RWPE2 (cell line): ENCODE results near the gene GPR142.

Experiments
- ATAC-seq: fragments of 200-7000 bp; cut with Tn5 transposase; 3 replicates; pipeline ENCODE4 v1.9.1; 2021; ENCODE audit warnings: low read depth
- DNase-seq: peaks from one replicate; pipeline ENCODE4 v3.0.0-alpha.2; 2020; ENCODE audit warnings: low spot score
- H3K27ac ChIP-seq: fragments of 450-650 bp; 2 replicates; pipeline ENCODE4 v1.5.1; 2017; ENCODE audit warnings: mild to moderate bottlenecking; ENCODE audit not compliant: poor library complexity, severe bottlenecking
- H3K27me3 ChIP-seq: fragments of 250-450 bp; sonication (Bioruptor Pico); 2 replicates; pipeline ENCODE4 v1.5.1; 2021; ENCODE audit warnings: mild to moderate bottlenecking, moderate library complexity; ENCODE audit not compliant: insufficient read depth, poor library complexity, severe bottlenecking
- H3K36me3 ChIP-seq: fragments of 250-450 bp; sonication (Bioruptor Pico); 2 replicates; pipeline ENCODE4 v1.5.1; 2020; ENCODE audit warnings: low read depth, mild to moderate bottlenecking, moderate library complexity
- H3K4me1 ChIP-seq: fragments of 250-450 bp; sonication (Bioruptor Pico); 2 replicates; pipeline ENCODE4 v1.5.1; 2021; ENCODE audit warnings: mild to moderate bottlenecking, moderate library complexity; ENCODE audit not compliant: insufficient read depth, poor library complexity, severe bottlenecking
- H3K4me3 ChIP-seq: fragments of 250-450 bp; sonication (Bioruptor Pico); 2 replicates; pipeline ENCODE4 v1.5.1; 2021; ENCODE audit warnings: mild to moderate bottlenecking, moderate library complexity; ENCODE audit not compliant: severe bottlenecking
- H3K9me3 ChIP-seq: fragments of 250-450 bp; sonication (Bioruptor Pico); 2 replicates; pipeline ENCODE4 v1.5.1; 2021; ENCODE audit warnings: mild to moderate bottlenecking, moderate library complexity; ENCODE audit not compliant: severe bottlenecking
- TF ChIP-seq, protein P1 (sequence below): fragments of 450-650 bp; IDR thresholded peaks from one replicate; pipeline ENCODE4 v1.5.1; 2017; ENCODE audit warnings: mild to moderate bottlenecking, moderate library complexity; ENCODE audit not compliant: poor library complexity, severe bottlenecking

GPR142 gene

DNA sequence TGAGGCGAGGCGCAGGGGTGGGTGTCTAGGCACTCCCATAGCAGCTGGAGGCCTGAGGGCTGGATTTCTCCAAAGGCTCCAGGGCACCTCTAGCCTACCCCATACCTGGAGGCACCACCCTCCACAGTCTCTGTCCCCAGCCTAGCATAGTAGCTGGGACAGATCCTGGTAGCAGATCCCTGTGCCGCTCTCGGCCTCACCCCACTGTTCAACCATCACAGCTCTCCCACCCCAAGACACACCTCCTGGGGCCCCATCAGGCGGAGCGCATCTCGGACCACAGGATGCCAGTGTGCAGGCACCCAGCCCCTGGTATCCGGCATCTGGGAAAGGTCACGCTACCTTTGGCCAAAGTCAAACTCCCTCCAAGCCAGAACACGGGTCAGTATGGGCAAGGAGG is 12.7 kb upstream of the GPR142 start:
- no peaks in the 10 kb centered on the region for H3K9me3 ChIP-seq
- TF ChIP-seq, protein P1, sequence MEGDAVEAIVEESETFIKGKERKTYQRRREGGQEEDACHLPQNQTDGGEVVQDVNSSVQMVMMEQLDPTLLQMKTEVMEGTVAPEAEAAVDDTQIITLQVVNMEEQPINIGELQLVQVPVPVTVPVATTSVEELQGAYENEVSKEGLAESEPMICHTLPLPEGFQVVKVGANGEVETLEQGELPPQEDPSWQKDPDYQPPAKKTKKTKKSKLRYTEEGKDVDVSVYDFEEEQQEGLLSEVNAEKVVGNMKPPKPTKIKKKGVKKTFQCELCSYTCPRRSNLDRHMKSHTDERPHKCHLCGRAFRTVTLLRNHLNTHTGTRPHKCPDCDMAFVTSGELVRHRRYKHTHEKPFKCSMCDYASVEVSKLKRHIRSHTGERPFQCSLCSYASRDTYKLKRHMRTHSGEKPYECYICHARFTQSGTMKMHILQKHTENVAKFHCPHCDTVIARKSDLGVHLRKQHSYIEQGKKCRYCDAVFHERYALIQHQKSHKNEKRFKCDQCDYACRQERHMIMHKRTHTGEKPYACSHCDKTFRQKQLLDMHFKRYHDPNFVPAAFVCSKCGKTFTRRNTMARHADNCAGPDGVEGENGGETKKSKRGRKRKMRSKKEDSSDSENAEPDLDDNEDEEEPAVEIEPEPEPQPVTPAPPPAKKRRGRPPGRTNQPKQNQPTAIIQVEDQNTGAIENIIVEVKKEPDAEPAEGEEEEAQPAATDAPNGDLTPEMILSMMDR, result no peak
- H3K27me3 ChIP-seq, result peaks cover 96% of the 10 kb centered on the region
- ATAC-seq, result no peak
- DNase-seq, result no peak
- H3K36me3 ChIP-seq, result no peaks in the 10 kb centered on the region
- H3K4me1 ChIP-seq, result no peaks in the 10 kb centered on the region
- no peak overlapping the region for H3K27ac ChIP-seq
- H3K4me3 ChIP-seq, result no peak overlapping the region

DNA sequence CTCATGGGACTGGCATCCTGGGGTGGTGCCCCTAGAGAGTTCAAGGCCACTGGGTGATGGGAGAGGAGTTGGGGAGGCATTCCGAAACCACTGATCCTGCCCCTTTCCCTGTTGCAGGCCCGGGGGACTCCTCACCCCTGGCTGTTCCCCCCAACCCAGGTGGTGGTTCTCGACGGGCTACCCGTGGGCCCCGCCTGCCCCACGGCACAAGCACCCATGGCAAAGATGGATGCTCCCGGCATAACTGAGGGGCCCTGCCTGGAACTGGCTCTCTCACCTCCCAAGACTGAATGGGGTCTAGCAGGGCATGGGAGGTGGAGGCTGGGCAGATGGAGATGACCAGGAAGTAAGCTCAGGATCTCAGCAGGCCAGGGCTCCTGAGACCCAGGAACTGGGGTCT is 12.2 kb upstream of the GPR142 start:
- Histone ChIP-seq H3K36me3 (no peaks in the 10 kb centered on the region), H3K9me3 (no peaks in the 10 kb centered on the region), H3K4me1 (no peaks in the 10 kb centered on the region), H3K27me3 (peaks cover 95% of the 10 kb centered on the region), H3K4me3 (no peak overlapping the region), H3K27ac (no peak overlapping the region)
- peak; percentile 59 for DNase-seq
- no peak for ATAC-seq
- TF ChIP-seq, protein P1, result no peak

DNA sequence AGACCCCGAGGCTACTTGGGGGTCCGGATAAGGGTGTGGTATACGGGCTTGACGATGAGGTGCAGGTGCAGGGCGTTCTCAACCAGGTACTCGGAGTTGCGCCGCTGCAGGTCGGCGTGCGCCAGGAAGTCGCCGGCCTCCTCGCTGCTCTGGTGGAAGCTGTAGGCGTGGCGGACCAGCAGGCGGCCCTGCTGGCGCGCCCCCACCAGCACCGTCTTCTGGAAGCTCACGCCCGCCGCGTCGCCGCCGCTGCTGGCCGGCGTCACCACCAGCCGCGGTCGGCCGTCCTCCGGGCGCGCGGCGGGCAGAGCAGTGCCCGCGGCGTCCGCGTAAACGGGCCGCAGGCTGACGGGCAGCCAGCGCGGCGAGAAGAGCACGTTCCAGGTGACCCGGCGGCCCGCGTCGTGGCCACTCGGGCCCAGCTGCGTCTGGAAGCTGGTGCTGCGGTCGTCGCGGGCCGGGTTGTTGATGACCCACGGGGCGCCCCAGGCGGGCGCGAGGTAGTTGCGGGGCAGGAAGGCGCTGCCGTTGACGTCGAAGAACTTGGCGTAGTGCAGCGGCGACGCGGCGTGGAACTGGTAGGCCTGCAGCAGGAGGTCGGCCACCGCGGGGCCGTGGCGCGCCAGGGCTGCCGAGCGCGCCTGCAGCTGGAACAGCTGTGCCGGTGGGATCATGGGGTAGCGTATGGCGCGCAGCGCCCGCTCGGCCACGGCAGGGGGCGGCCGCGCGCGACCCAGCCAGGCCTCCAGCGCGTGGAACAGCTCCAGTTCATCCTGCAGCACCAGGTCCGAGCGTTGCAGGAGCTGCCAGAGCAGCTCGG is 10.4 kb upstream of the GPR142 start:
- no peak for DNase-seq
- Histone ChIP-seq H3K9me3 (no peaks in the 10 kb centered on the region), H3K36me3 (no peaks in the 10 kb centered on the region), H3K4me1 (no peaks in the 10 kb centered on the region), H3K4me3 (no peak overlapping the region), H3K27ac (no peak overlapping the region), H3K27me3 (peaks cover 82% of the 10 kb centered on the region)
- ATAC-seq, result peak; percentile 24; the same call in 1 of the 3 replicates
- TF ChIP-seq, protein P1, result no peak

DNA sequence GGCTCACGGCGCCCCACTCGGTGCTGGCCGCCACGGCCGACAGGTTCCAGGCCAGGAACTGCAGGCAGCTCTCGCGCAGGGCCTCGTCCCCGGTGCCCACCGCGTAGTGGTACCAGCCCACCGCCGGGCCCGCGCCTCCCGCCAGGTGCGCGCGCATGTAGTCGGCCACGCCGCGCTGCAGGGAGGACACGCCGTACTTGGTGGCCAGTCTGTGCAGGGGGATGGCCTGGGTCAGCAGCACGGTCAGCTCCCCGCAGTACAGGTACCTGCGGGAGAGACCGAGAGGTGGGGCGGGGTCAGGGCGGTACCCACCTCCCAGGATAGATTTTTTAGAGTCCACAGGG is 9.9 kb upstream of the GPR142 start:
- DNase-seq (no peak), ATAC-seq (no peak)
- Histone ChIP-seq H3K9me3 (no peaks in the 10 kb centered on the region), H3K36me3 (no peaks in the 10 kb centered on the region), H3K27me3 (peaks cover 81% of the 10 kb centered on the region), H3K4me1 (no peaks in the 10 kb centered on the region), H3K27ac (no peak overlapping the region), H3K4me3 (no peak overlapping the region)
- TF ChIP-seq, protein P1, result no peak

DNA sequence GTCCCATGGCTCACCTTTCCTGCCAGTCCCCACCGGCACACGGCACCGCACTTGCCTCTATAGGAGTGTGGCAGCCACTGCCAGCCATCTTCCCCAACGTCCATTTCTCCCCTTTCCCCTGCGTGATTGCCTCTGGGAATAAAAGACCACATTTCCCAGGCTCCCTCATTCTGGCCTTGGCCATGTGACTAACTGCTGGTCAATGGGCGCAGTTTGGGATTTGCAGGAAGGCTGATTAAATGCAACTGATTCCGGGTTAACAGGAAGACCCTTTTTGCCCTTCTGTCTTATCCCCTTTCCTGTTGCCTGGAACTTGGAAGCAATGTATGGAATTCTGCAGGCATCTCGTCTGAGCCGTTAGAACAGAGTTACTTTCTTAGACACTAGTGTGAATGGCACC is 8.6 kb upstream of the GPR142 start:
- H3K27me3 ChIP-seq, result peaks cover 71% of the 10 kb centered on the region
- TF ChIP-seq, protein P1, result no peak
- DNase-seq (no peak), ATAC-seq (no peak)
- no peaks in the 10 kb centered on the region for H3K36me3 ChIP-seq
- H3K27ac ChIP-seq, result no peak overlapping the region
- H3K9me3 ChIP-seq, result no peaks in the 10 kb centered on the region
- H3K4me3 ChIP-seq, result no peak overlapping the region
- no peaks in the 10 kb centered on the region for H3K4me1 ChIP-seq
